ENCODE results near the gene ZNF672.

DNA sequence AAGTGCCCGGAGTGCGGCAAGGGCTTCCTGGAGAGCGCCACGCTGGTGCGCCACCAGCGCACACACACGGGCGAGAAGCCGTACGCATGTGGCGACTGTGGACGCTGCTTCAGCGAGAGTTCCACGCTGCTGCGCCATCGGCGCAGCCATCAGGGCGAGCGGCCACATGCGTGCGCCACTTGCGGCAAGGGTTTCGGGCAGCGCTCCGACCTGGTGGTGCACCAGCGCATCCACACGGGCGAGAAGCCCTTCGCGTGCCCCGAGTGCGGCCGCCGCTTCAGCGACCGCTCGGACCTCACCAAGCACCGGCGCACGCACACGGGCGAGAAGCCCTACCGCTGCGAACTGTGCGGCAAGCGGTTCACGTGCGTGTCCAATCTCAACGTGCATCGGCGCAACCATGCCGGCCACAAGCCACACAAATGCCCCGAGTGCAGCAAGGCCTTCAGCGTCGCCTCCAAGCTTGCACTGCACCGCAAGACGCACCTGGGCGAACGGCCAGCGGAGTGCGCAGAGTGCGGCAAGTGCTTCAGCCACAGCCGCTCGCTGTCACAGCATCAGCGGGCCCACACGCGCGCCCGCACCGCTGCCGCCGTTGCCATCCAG lies 10.0 kb downstream of the ZNF672 start:
- no peak for TF ChIP-seq HNF4A (conservative IDR thresholded peaks at IDR 0.05)
- TF ChIP-seq CTCF (IDR thresholded peaks at IDR 0.05; ENCODE audit: low read depth, low read length, missing input control), result no peak
- TF ChIP-seq TAF1 (conservative IDR thresholded peaks at IDR 0.05), result no peak
- no peak for TF ChIP-seq EGR1 (IDR thresholded peaks at IDR 0.05; ENCODE audit: low read depth in 2 of 2)
- TF ChIP-seq YY1 (IDR thresholded peaks at IDR 0.05), result no peak
- TF ChIP-seq, protein P1, sequence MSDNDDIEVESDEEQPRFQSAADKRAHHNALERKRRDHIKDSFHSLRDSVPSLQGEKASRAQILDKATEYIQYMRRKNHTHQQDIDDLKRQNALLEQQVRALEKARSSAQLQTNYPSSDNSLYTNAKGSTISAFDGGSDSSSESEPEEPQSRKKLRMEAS (IDR thresholded peaks at IDR 0.05), result no peak
- TF ChIP-seq, protein P2, sequence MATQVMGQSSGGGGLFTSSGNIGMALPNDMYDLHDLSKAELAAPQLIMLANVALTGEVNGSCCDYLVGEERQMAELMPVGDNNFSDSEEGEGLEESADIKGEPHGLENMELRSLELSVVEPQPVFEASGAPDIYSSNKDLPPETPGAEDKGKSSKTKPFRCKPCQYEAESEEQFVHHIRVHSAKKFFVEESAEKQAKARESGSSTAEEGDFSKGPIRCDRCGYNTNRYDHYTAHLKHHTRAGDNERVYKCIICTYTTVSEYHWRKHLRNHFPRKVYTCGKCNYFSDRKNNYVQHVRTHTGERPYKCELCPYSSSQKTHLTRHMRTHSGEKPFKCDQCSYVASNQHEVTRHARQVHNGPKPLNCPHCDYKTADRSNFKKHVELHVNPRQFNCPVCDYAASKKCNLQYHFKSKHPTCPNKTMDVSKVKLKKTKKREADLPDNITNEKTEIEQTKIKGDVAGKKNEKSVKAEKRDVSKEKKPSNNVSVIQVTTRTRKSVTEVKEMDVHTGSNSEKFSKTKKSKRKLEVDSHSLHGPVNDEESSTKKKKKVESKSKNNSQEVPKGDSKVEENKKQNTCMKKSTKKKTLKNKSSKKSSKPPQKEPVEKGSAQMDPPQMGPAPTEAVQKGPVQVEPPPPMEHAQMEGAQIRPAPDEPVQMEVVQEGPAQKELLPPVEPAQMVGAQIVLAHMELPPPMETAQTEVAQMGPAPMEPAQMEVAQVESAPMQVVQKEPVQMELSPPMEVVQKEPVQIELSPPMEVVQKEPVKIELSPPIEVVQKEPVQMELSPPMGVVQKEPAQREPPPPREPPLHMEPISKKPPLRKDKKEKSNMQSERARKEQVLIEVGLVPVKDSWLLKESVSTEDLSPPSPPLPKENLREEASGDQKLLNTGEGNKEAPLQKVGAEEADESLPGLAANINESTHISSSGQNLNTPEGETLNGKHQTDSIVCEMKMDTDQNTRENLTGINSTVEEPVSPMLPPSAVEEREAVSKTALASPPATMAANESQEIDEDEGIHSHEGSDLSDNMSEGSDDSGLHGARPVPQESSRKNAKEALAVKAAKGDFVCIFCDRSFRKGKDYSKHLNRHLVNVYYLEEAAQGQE (IDR thresholded peaks at IDR 0.05), result no peak

All from liver (tissue), 3 donors.